A549 (cell line): Measurements from ENCODE around the gene HNF1B. TPM values are rescaled to one million over a fixed set of nuclear protein-coding genes. Genes with fewer than 3 reads are reported as not detected.

Experiments used
- ATAC-seq, 2 experiments: fragments of 200-7000 bp in 1 of 2; fragments of >200 bp in 1 of 2; cut with Nextera tagmentation in 1 of 2; cut with Tn5 transposase in 1 of 2; 3 replicates each; pipeline versions ENCODE4 v1.8.0 to v1.9.1; 2018 to 2020; ENCODE audit warnings: mild to moderate bottlenecking in 1 of 2, moderate library complexity in 1 of 2
- CTCF ChIA-PET: fragments of 300-600 bp; sonication (Branson Sonifier 250); formaldehyde crosslinking; extraction: SDS; loops from one replicate; lab custom pipeline; 2021; ENCODE audit warnings: antibody characterized with exemption, inconsistent platforms; lab: Yijun Ruan, JAX
- POLR2A ChIA-PET: fragments of 350-600 bp; formaldehyde crosslinking; extraction: SDS; loops from one replicate; lab custom pipeline; 2021; ENCODE audit warnings: antibody characterized with exemption, inconsistent platforms; lab: Yijun Ruan, JAX
- DNase-seq, 2 experiments: peaks; one replicate each; pipeline versions ENCODE4 v3.0.0 to v3.0.0-alpha.2; 2011 to 2016; ENCODE audit warnings: low read depth in 1 of 2, low spot score in 1 of 2
- FAIRE-seq: peaks from 2 replicates; lab custom pipeline; 2011; peaks lifted over from hg19 to GRCh38; lab: Jason Lieb, UNC
- H3K27ac ChIP-seq, 2 experiments: fragments of >200 bp; sonication (Bioruptor Twin); formaldehyde crosslinking; 3 replicates each; pipeline ENCODE4 v1.5.1; 2016 to 2017
- H3K4me1 ChIP-seq: fragments of >200 bp; sonication (Bioruptor Twin); formaldehyde crosslinking; 3 replicates; pipeline ENCODE4 v1.6.1; 2016
- H3K4me2 ChIP-seq: fragments of >200 bp; sonication (Bioruptor Twin); formaldehyde crosslinking; 3 replicates; pipeline ENCODE4 v1.6.1; 2016
- H3K4me3 ChIP-seq: fragments of >200 bp; sonication (Bioruptor Twin); formaldehyde crosslinking; 3 replicates; pipeline ENCODE4 v1.5.1; 2016
- H3K9me3 ChIP-seq: fragments of >200 bp; sonication (Bioruptor Twin); formaldehyde crosslinking; 3 replicates; pipeline ENCODE4 v1.6.1; 2016
- BCL3 ChIP-seq: fragments of >200 bp; sonication (Bioruptor Twin); formaldehyde crosslinking; IDR thresholded peaks from 3 replicates; pipeline ENCODE4 v1.6.1; 2016
- CBX2 ChIP-seq: fragments of 200-600 bp; sonication (generic); IDR thresholded peaks from 2 replicates; pipeline ENCODE4 v1.6.1; 2016; ENCODE audit warnings: low read depth, mild to moderate bottlenecking, borderline replicate concordance
- CBX8 ChIP-seq: fragments of 200-600 bp; sonication (generic); IDR thresholded peaks from 2 replicates; pipeline ENCODE4 v1.6.1; 2016
- CEBPB ChIP-seq, 2 experiments: fragments of >200 bp in 1 of 2; sonication (Bioruptor Twin) in 1 of 2; formaldehyde crosslinking in 1 of 2; IDR thresholded peaks; 2 replicates each; pipeline ENCODE4 v1.6.1; 2012 to 2016
- CHD2 ChIP-seq: fragments of 150-350 bp; IDR thresholded peaks from 2 replicates; pipeline ENCODE4 v1.6.1; 2014; ENCODE audit warnings: low read length; ENCODE audit not compliant: partially characterized antibody
- CHD4 ChIP-seq: fragments of 200-600 bp; sonication (generic); IDR thresholded peaks from 2 replicates; pipeline ENCODE4 v1.6.1; 2016; ENCODE audit warnings: antibody characterized with exemption, mild to moderate bottlenecking, borderline replicate concordance
- EHMT2 ChIP-seq: fragments of 200-600 bp; sonication (generic); IDR thresholded peaks from 2 replicates; pipeline ENCODE4 v1.6.1; 2016; ENCODE audit warnings: antibody characterized with exemption, low read depth, mild to moderate bottlenecking, moderate library complexity
- EP300 ChIP-seq, 2 experiments: fragments of >200 bp; sonication (Bioruptor Twin); formaldehyde crosslinking; IDR thresholded peaks; 2 replicates in 1 of 2; 3 replicates in 1 of 2; pipeline ENCODE4 v1.6.1; 2016 to 2017
- FOSB ChIP-seq: fragments of 250-450 bp; sonication (Bioruptor Pico); IDR thresholded peaks from 2 replicates; pipeline ENCODE4 v1.5.0; 2020; ENCODE audit warnings: mild to moderate bottlenecking, moderate library complexity
- FOXS1 ChIP-seq: fragments of 250-450 bp; sonication (Bioruptor Pico); IDR thresholded peaks from 2 replicates; pipeline ENCODE4 v1.5.0; 2020; ENCODE audit warnings: mild to moderate bottlenecking, moderate library complexity
- GATA3 ChIP-seq: IDR thresholded peaks from 2 replicates; pipeline ENCODE4 v1.6.1; 2012; ENCODE audit warnings: borderline replicate concordance
- HOXB13 ChIP-seq: fragments of 250-450 bp; sonication (Bioruptor Pico); IDR thresholded peaks from 2 replicates; pipeline ENCODE4 v1.5.0; 2020; ENCODE audit warnings: low read depth, mild to moderate bottlenecking, moderate library complexity
- KDM5A ChIP-seq: fragments of 200-600 bp; sonication (generic); IDR thresholded peaks from 2 replicates; pipeline ENCODE4 v1.6.1; 2016; ENCODE audit warnings: antibody characterized with exemption, mild to moderate bottlenecking
- MAFK ChIP-seq: fragments of 450-650 bp; IDR thresholded peaks from 2 replicates; pipeline ENCODE4 v1.6.1; 2014; ENCODE audit not compliant: partially characterized antibody
- MAZ ChIP-seq: fragments of 150-350 bp; IDR thresholded peaks from 2 replicates; pipeline ENCODE4 v1.6.1; 2014; ENCODE audit warnings: antibody characterized with exemption, low read depth, low read length, borderline replicate concordance
- NFE2L2 ChIP-seq: fragments of 150-350 bp; conservative IDR thresholded peaks from 2 replicates; pipeline ENCODE4 v1.6.1; 2014; ENCODE audit warnings: low read length
- POLR2A ChIP-seq: IDR thresholded peaks from 2 replicates; pipeline ENCODE4 v1.6.1; 2012; ENCODE audit warnings: mild to moderate bottlenecking, low read length
- RAD21 ChIP-seq, 2 experiments: fragments of >200 bp in 1 of 2; sonication (Bioruptor Twin) in 1 of 2; formaldehyde crosslinking in 1 of 2; IDR thresholded peaks in 1 of 2; conservative IDR thresholded peaks in 1 of 2; 2 replicates in 1 of 2; 3 replicates in 1 of 2; pipeline ENCODE4 v1.6.1; 2012 to 2018; ENCODE audit warnings: inconsistent platforms in 1 of 2
- RARB ChIP-seq: fragments of 250-450 bp; sonication (Bioruptor Pico); IDR thresholded peaks from 2 replicates; pipeline ENCODE4 v1.8.0; 2021; ENCODE audit warnings: mild to moderate bottlenecking, moderate library complexity
- RCOR1 ChIP-seq: fragments of 150-350 bp; IDR thresholded peaks from 2 replicates; pipeline ENCODE4 v1.6.1; 2014; ENCODE audit warnings: antibody characterized with exemption, low read length, low read depth
- RNF2 ChIP-seq: fragments of 200-600 bp; sonication (generic); IDR thresholded peaks from 2 replicates; pipeline ENCODE4 v1.6.1; 2016; ENCODE audit warnings: low read depth, mild to moderate bottlenecking, antibody characterized with exemption, moderate library complexity, borderline replicate concordance
- USF2 ChIP-seq: fragments of 450-650 bp; IDR thresholded peaks from 2 replicates; pipeline ENCODE4 v1.6.1; 2014; ENCODE audit warnings: antibody characterized with exemption
- ZC3H11A ChIP-seq: fragments of 450-650 bp; IDR thresholded peaks from 2 replicates; pipeline ENCODE4 v1.6.1; 2014; ENCODE audit warnings: antibody characterized with exemption, mild to moderate bottlenecking
- ZFP36 ChIP-seq: fragments of 450-650 bp; IDR thresholded peaks from 2 replicates; pipeline ENCODE4 v1.6.1; 2014; ENCODE audit warnings: borderline replicate concordance; ENCODE audit not compliant: partially characterized antibody
- ZSCAN20 ChIP-seq: fragments of 250-450 bp; sonication (Bioruptor Pico); IDR thresholded peaks from 2 replicates; pipeline ENCODE4 v1.8.0; 2022; ENCODE audit warnings: mild to moderate bottlenecking, moderate library complexity
- WGBS: methylation state at CpG from one replicate; pipeline ENCODE4 v1.1.6; 2017; ENCODE audit errors: missing lambda C conversion rate; 5-methylcytosine and 5-hydroxymethylcytosine counted together
- polyA plus RNA-seq, 4 experiments: library from polyadenylated mRNA; depleted of rRNA in 3 of 4; stranded (reverse); fragments of >200 nt; fragmentation: RNase III in 1 of 4; extraction: RNeasy Plus Mini Kit Qiagen cat#74134 plus additional on column Dnase treatment in 1 of 4; gene quantifications; 2 replicates in 3 of 4; 3 replicates in 1 of 4; pipeline ENCODE4 v1.2.3, GENCODE V29; 2011 to 2017
- TF ChIP-seq, protein P1 (sequence below): fragments of 250-450 bp; sonication (Bioruptor Pico); IDR thresholded peaks from 2 replicates; pipeline ENCODE4 v1.5.0; 2021; ENCODE audit warnings: mild to moderate bottlenecking, moderate library complexity, borderline replicate concordance
- TF ChIP-seq, protein P2 (sequence below): fragments of >200 bp; sonication (Bioruptor Twin); formaldehyde crosslinking; IDR thresholded peaks from 2 replicates; pipeline ENCODE4 v1.6.1; 2016
- TF ChIP-seq, protein P3 (sequence below): fragments of 250-450 bp; sonication (Bioruptor Pico); IDR thresholded peaks from 2 replicates; pipeline ENCODE4 v1.5.0; 2020; ENCODE audit warnings: low read depth, mild to moderate bottlenecking, moderate library complexity

Gene HNF1B
- polyA plus RNA-seq, 2 of the 4 experiments (the other 2 are of a cell fraction) = 13.3 to 21.3 TPM

DNA sequence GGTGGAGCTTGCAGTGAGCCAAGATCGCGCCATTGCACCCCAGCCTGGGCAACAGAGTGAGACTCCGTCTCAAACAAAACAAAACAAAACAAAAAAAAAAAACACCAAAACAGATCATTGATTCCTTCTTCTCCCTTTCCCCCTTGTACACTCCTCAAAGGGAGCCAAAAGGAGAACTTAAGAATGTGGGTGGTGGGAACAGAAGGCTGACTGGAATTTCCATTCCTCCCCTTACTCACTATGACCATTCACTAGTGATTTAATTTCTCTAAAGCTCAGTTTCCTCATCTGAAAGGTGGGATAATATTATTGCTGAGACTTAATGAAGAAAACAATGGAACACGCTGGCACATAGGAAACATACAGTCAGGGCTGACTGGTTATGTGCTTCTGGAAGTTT lies 17.1 kb upstream of the HNF1B start:
- H3K9me3 ChIP-seq = no peaks in the 10 kb centered on the region
- no peak overlapping the region for H3K4me3 ChIP-seq
- H3K27ac ChIP-seq = no peak overlapping the region
- WGBS = 91% methylated on average over 4 of the region's 4 CpGs
- TF ChIP-seq MAZ = no peak
- no peak for TF ChIP-seq RAD21 (conservative IDR thresholded peaks at IDR 0.05 in 1 of 2, IDR thresholded peaks at IDR 0.05 in 1 of 2)
- no peak for TF ChIP-seq CBX8
- TF ChIP-seq FOXS1 (CRISPR knock-in tag) = no peak
- TF ChIP-seq POLR2A = no peak
- no peak for TF ChIP-seq CEBPB (IDR thresholded peaks at IDR 0.05)
- no peak for TF ChIP-seq ZFP36
- TF ChIP-seq CBX2 = no peak
- TF ChIP-seq, protein P1, sequence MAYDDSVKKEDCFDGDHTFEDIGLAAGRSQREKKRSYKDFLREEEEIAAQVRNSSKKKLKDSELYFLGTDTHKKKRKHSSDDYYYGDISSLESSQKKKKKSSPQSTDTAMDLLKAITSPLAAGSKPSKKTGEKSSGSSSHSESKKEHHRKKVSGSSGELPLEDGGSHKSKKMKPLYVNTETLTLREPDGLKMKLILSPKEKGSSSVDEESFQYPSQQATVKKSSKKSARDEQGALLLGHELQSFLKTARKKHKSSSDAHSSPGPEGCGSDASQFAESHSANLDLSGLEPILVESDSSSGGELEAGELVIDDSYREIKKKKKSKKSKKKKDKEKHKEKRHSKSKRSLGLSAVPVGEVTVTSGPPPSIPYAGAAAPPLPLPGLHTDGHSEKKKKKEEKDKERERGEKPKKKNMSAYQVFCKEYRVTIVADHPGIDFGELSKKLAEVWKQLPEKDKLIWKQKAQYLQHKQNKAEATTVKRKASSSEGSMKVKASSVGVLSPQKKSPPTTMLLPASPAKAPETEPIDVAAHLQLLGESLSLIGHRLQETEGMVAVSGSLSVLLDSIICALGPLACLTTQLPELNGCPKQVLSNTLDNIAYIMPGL (CRISPR knock-in tag) = no peak
- no peak for TF ChIP-seq HOXB13 (CRISPR knock-in tag)
- no peak for TF ChIP-seq RCOR1
- TF ChIP-seq GATA3 = no peak
- TF ChIP-seq CHD4 = no peak
- peaks cover 24% of the 10 kb centered on the region for H3K4me1 ChIP-seq
- DNase-seq = no peak
- ChIA-PET CTCF (interaction anchor here (0.6 to 2.7 kb wide), 6 partner anchors 9 to 144 kb away, joined by 3 to 9 read pairs (median 6); partner anchors contain the start of gene HNF1B), POLR2A (no interaction called here)
- FAIRE-seq = no peak
- ATAC-seq = no peak
- H3K4me2 ChIP-seq = no peak overlapping the region

GRCh38 chr17:37761059-37761458 lies 16.2 kb upstream of the HNF1B start:
- no peak for TF ChIP-seq ZSCAN20 (CRISPR knock-in tag)
- DNase-seq (no peak), ATAC-seq (no peak), FAIRE-seq (no peak)
- WGBS = 91% methylated on average over 7 of the region's 7 CpGs
- H3K4me3 ChIP-seq = no peak overlapping the region
- no peaks in the 10 kb centered on the region for H3K9me3 ChIP-seq
- no peak overlapping the region for H3K4me2 ChIP-seq
- ChIA-PET CTCF (interaction anchor here (1.3 to 3.9 kb wide), 2 partner anchors 16 to 110 kb away, joined by 5 to 26 read pairs; partner anchors contain the start of gene HNF1B), POLR2A (no interaction called here)
- no peak overlapping the region for H3K27ac ChIP-seq
- H3K4me1 ChIP-seq = peaks cover 24% of the 10 kb centered on the region

DNA sequence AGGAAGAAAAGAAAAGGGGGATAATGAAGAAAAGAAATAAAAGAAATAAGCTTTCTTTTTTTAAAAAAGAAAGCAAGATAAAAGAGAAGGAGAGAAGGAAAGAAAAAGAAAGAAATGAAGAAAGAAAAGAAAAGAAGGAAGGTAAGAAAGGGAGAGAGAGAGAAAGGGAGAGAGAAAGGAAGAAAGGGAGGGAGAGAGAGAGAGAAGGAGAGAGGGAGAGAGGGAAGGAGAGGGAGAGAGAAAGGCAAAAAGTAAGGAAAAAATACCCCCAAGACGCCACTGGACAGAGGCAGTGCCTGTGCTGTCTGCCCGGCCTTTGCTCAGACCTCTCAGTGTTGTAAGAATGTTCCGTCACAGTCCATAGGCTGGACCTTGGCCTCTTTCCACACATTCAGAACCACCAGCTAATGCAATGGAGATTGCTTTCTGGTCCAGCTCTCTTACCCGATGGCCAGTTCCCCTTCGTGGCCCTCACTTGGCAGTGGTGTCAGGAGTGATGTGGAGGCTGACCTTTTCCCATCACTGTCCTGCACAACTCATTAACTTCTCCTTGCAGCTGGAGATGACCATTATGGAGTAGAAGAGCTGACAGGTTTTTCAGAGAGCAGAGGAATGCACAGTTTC lies 14.3 kb upstream of the HNF1B start:
- CTCF ChIA-PET = interaction anchor here (0.5 to 3.9 kb wide), 9 partner anchors 8 to 109 kb away, joined by 3 to 32 read pairs (median 4); partner anchors contain the start of gene HNF1B
- H3K4me1 ChIP-seq = peaks cover 17% of the 10 kb centered on the region; the same call in 2 of the 3 replicates
- no peaks in the 10 kb centered on the region for H3K9me3 ChIP-seq
- H3K27ac ChIP-seq = 0 out of 6 replicates have a peak overlapping the region, but pooled peaks of 1 of the 2 experiments have one; percentile 20
- ATAC-seq (peak; percentile 39 to 42; a peak in 2 of 6 replicates), FAIRE-seq (no peak)
- no peak overlapping the region for H3K4me2 ChIP-seq
- no peak for TF ChIP-seq MAFK
- no peak for TF ChIP-seq MAZ
- TF ChIP-seq NFE2L2 = no peak
- no peak for TF ChIP-seq CEBPB (IDR thresholded peaks at IDR 0.05)
- TF ChIP-seq USF2 = no peak
- TF ChIP-seq EHMT2 = no peak
- TF ChIP-seq RNF2 = no peak
- TF ChIP-seq EP300 (IDR thresholded peaks at IDR 0.05) = no peak
- no peak for TF ChIP-seq RARB (CRISPR knock-in tag)
- TF ChIP-seq FOSB (CRISPR knock-in tag) = no peak
- TF ChIP-seq HOXB13 (CRISPR knock-in tag) = no peak
- TF ChIP-seq, protein P2, sequence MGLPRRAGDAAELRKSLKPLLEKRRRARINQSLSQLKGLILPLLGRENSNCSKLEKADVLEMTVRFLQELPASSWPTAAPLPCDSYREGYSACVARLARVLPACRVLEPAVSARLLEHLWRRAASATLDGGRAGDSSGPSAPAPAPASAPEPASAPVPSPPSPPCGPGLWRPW = no peak
- no peak for TF ChIP-seq CHD2
- TF ChIP-seq, protein P3, sequence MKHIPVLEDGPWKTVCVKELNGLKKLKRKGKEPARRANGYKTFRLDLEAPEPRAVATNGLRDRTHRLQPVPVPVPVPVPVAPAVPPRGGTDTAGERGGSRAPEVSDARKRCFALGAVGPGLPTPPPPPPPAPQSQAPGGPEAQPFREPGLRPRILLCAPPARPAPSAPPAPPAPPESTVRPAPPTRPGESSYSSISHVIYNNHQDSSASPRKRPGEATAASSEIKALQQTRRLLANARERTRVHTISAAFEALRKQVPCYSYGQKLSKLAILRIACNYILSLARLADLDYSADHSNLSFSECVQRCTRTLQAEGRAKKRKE (CRISPR knock-in tag) = no peak
- no peak for TF ChIP-seq KDM5A
- no peak for TF ChIP-seq ZSCAN20 (CRISPR knock-in tag)
- no peak for TF ChIP-seq BCL3
- no peak for TF ChIP-seq ZC3H11A
- TF ChIP-seq RCOR1 = no peak
- TF ChIP-seq ZFP36 = no peak
- TF ChIP-seq, all 56 proteins: peak for 0
- POLR2A ChIA-PET = interaction anchor here (1.7 kb wide), 1 partner anchor 14 kb away, joined by 4 read pairs; the partner anchor contains the start of gene HNF1B
- H3K4me3 ChIP-seq = no peak overlapping the region
- no peak for DNase-seq
- 80% methylated on average over 5 of the region's 5 CpGs for WGBS
